AG09319 (cell line): ENCODE results near the gene ATL1.

Source experiments
- DNase-seq: peaks from one replicate; pipeline ENCODE4 v3.0.0-alpha.2; 2010; ENCODE audit warnings: low read depth; ENCODE audit errors: extremely low read depth
- CTCF ChIP-seq: IDR thresholded peaks from 2 replicates; pipeline ENCODE4 v1.5.1; 2011; ENCODE audit warnings: low read depth, mild to moderate bottlenecking, inconsistent platforms, low read length, moderate library complexity

Gene ATL1

GRCh38 chr14:50560931-50561285, 963 bp downstream of the ATL1 start:
- DNase-seq = no peak
- no peak for TF ChIP-seq CTCF

GRCh38 chr14:50562841-50563240, 2.9 kb downstream of the ATL1 start:
- no peak for DNase-seq
- no peak for TF ChIP-seq CTCF

GRCh38 chr14:50569714-50570274, 9.8 kb downstream of the ATL1 start:
- no peak for TF ChIP-seq CTCF
- no peak for DNase-seq

GRCh38 chr14:50573862-50574261, 13.9 kb downstream of the ATL1 start:
- no peak for DNase-seq
- no peak for TF ChIP-seq CTCF

GRCh38 chr14:50575769-50576168, 15.8 kb downstream of the ATL1 start:
- no peak for TF ChIP-seq CTCF
- no peak for DNase-seq

GRCh38 chr14:50577982-50578381, 18.0 kb downstream of the ATL1 start:
- no peak for TF ChIP-seq CTCF
- DNase-seq = no peak

GRCh38 chr14:50578433-50578832, 18.5 kb downstream of the ATL1 start:
- DNase-seq = no peak

More at GRCh38 chr14:50578433-50578832, 18.5 kb downstream of the ATL1 start:
- TF ChIP-seq CTCF = no peak
